ENCODE measurements around the gene LRP1-AS. TPM values are rescaled to one million over a fixed set of nuclear protein-coding genes. Genes with fewer than 3 reads are reported as not detected.

LRP1-AS gene
- total RNA-seq, 1 experiment from 2014 or later: not detected

GRCh38 chr12:57192920-57193319 lies 45.5 kb upstream of the LRP1-AS start:
- peaks cover 5% of the 10 kb centered on the region; the same call in 1 of the 2 replicates for H3K9me3 Mint-ChIP-seq
- no peaks in the 10 kb centered on the region for H3K4me1 Mint-ChIP-seq
- no peaks in the 10 kb centered on the region for H3K27me3 Mint-ChIP-seq (ENCODE audit: low read depth)
- DNase-seq (ENCODE audit: low spot score) (no peak), ATAC-seq (no peak)
- TF ChIP-seq NR3C1 (CRISPR knock-in tag; conservative IDR thresholded peaks at IDR 0.05; ENCODE audit: low read depth) (no peak), FOXJ3 (CRISPR knock-in tag; IDR thresholded peaks at IDR 0.05; ENCODE audit: borderline replicate concordance) (no peak), ZNF423 (CRISPR knock-in tag; IDR thresholded peaks at IDR 0.05) (no peak), NR1H2 (CRISPR knock-in tag; IDR thresholded peaks at IDR 0.05) (no peak), SP1 (CRISPR knock-in tag; conservative IDR thresholded peaks at IDR 0.05) (no peak)
- CTCF ChIA-PET: interaction anchor here (0.8 to 1.1 kb wide), 2 partner anchors 10 to 20 kb away, joined by 3 to 4 read pairs; no protein-coding TSS in a partner anchor
- H3K36me3 Mint-ChIP-seq: peaks cover 71% of the 10 kb centered on the region
- H3K27ac Mint-ChIP-seq: no peak overlapping the region
- no peak overlapping the region for H3K4me3 Mint-ChIP-seq
- POLR2A ChIA-PET: no interaction called here

- H3K27ac Mint-ChIP-seq: no peak overlapping the region
- H3K36me3 Mint-ChIP-seq: peaks cover 70% of the 10 kb centered on the region
- TF ChIP-seq CBFB (CRISPR knock-in tag; IDR thresholded peaks at IDR 0.05; ENCODE audit: low read depth) (no peak), ZNF425 (CRISPR knock-in tag; conservative IDR thresholded peaks at IDR 0.05) (no peak), ZBTB43 (CRISPR knock-in tag; IDR thresholded peaks at IDR 0.05) (no peak), CREB1 (CRISPR knock-in tag; IDR thresholded peaks at IDR 0.05) (no peak), RORB (CRISPR knock-in tag; IDR thresholded peaks at IDR 0.05) (no peak), PRRX2 (CRISPR knock-in tag; IDR thresholded peaks at IDR 0.05) (no peak), JUN (CRISPR knock-in tag; IDR thresholded peaks at IDR 0.05) (no peak), ZNF416 (CRISPR knock-in tag; IDR thresholded peaks at IDR 0.05) (no peak)
- no peaks in the 10 kb centered on the region for H3K4me1 Mint-ChIP-seq
- no peak overlapping the region for H3K4me3 Mint-ChIP-seq
- ATAC-seq (no peak), DNase-seq (ENCODE audit: low spot score) (no peak)
- peaks cover 5% of the 10 kb centered on the region; the same call in 1 of the 2 replicates for H3K9me3 Mint-ChIP-seq
- no peaks in the 10 kb centered on the region for H3K27me3 Mint-ChIP-seq (ENCODE audit: low read depth)
- ChIA-PET CTCF (interaction anchor here (1.1 to 1.2 kb wide), 2 partner anchors 16 to 21 kb away, joined by 3 to 5 read pairs; no protein-coding TSS in a partner anchor), POLR2A (no interaction called here)
These were observed 44.0 kb upstream of the LRP1-AS start for GRCh38 chr12:57191410-57191809.

- no peak overlapping the region for H3K4me3 Mint-ChIP-seq
- peaks cover 5% of the 10 kb centered on the region; the same call in 1 of the 2 replicates for H3K9me3 Mint-ChIP-seq
These were observed 43.4 kb upstream of the LRP1-AS start for GRCh38 chr12:57190821-57191220.

More at GRCh38 chr12:57190821-57191220, 43.4 kb upstream of the LRP1-AS start:
- Mint-ChIP-seq H3K36me3 (peaks cover 70% of the 10 kb centered on the region), H3K4me1 (no peaks in the 10 kb centered on the region), H3K27ac (no peak overlapping the region), H3K27me3 (ENCODE audit: low read depth) (no peaks in the 10 kb centered on the region)
- DNase-seq (ENCODE audit: low spot score): no peak
- ChIA-PET CTCF (interaction anchor here (1.1 to 1.2 kb wide), 2 partner anchors 15 to 22 kb away, joined by 3 to 5 read pairs; no protein-coding TSS in a partner anchor), POLR2A (no interaction called here)
- no peak for ATAC-seq
- TF ChIP-seq ZMAT4 (CRISPR knock-in tag; IDR thresholded peaks at IDR 0.05) (no peak), ZNF263 (CRISPR knock-in tag; IDR thresholded peaks at IDR 0.05; ENCODE audit: low read depth) (no peak), ZNF425 (CRISPR knock-in tag; conservative IDR thresholded peaks at IDR 0.05) (no peak), NR3C1 (CRISPR knock-in tag; conservative IDR thresholded peaks at IDR 0.05; ENCODE audit: low read depth) (no peak), SP1 (CRISPR knock-in tag; conservative IDR thresholded peaks at IDR 0.05) (no peak), ETV6 (CRISPR knock-in tag; IDR thresholded peaks at IDR 0.05) (no peak), AR (CRISPR knock-in tag; IDR thresholded peaks at IDR 0.05) (no peak), KAT7 (CRISPR knock-in tag; IDR thresholded peaks at IDR 0.05; ENCODE audit: borderline replicate concordance) (no peak), ZNF671 (CRISPR knock-in tag; IDR thresholded peaks at IDR 0.05) (no peak)

Measured in WTC11 (cell line).